Keratinocyte (primary cell): Measurements from ENCODE around the gene PDE10A. TPM values are rescaled to one million over a fixed set of nuclear protein-coding genes. Genes with fewer than 3 reads are reported as not detected.

Source experiments
- DNase-seq: peaks from one replicate; pipeline ENCODE4 v3.0.0-alpha.2; 2011; ENCODE audit warnings: low read depth, missing footprints, low spot score
- FAIRE-seq: peaks from 2 replicates; lab custom pipeline; 2011; peaks lifted over from hg19 to GRCh38; lab: Jason Lieb, UNC
- H2AFZ ChIP-seq: 2 replicates; pipeline ENCODE4 v1.6.0; 2012; ENCODE audit warnings: low read length, control low read depth, inconsistent platforms; ENCODE audit not compliant: control insufficient read depth
- H3K27ac ChIP-seq: 2 replicates; pipeline ENCODE4 v1.5.1; 2011; ENCODE audit warnings: low read length; ENCODE audit not compliant: control insufficient read depth, insufficient read depth
- H3K27me3 ChIP-seq: 3 replicates; pipeline ENCODE4 v1.6.0; 2011; ENCODE audit warnings: low read length; ENCODE audit not compliant: control insufficient read depth, insufficient read depth; ENCODE audit errors: extremely low read depth
- H3K36me3 ChIP-seq, 2 experiments: 2 replicates in 1 of 2; 3 replicates in 1 of 2; pipeline ENCODE4 v1.5.1; 2011; ENCODE audit warnings: low read length in 2 of 2, mild to moderate bottlenecking in 1 of 2; ENCODE audit not compliant: control insufficient read depth in 2 of 2, insufficient read depth in 2 of 2; ENCODE audit errors: extremely low read depth in 1 of 2
- H3K4me1 ChIP-seq: 3 replicates; pipeline ENCODE4 v1.5.1; 2011; ENCODE audit warnings: low read length; ENCODE audit not compliant: control insufficient read depth, insufficient read depth; ENCODE audit errors: extremely low read depth
- H3K4me2 ChIP-seq: 3 replicates; pipeline ENCODE4 v1.6.0; 2011; ENCODE audit warnings: low read depth, low read length; ENCODE audit not compliant: control insufficient read depth, insufficient read depth; ENCODE audit errors: extremely low read depth
- H3K4me3 ChIP-seq, 3 experiments: fragments of 200-600 bp in 1 of 3; sonication (generic) in 1 of 3; 2 replicates in 2 of 3; 3 replicates in 1 of 3; pipeline ENCODE4 v1.5.1; 2011 to 2016; ENCODE audit warnings: low read length in 3 of 3, mild to moderate bottlenecking in 3 of 3, control low read depth in 2 of 3, inconsistent platforms in 1 of 3, low read depth in 1 of 3, mixed read lengths in 1 of 3, mixed run types in 1 of 3, moderate library complexity in 1 of 3; ENCODE audit not compliant: control insufficient read depth in 2 of 3, insufficient read depth in 2 of 3; ENCODE audit errors: extremely low read depth in 1 of 3
- H3K79me2 ChIP-seq: 2 replicates; pipeline ENCODE4 v1.6.0; 2012; ENCODE audit warnings: low read length; ENCODE audit not compliant: control insufficient read depth, insufficient read depth
- H3K9ac ChIP-seq: 3 replicates; pipeline ENCODE4 v1.6.0; 2011; ENCODE audit warnings: low read length; ENCODE audit not compliant: control insufficient read depth, insufficient read depth; ENCODE audit errors: extremely low read depth
- H3K9me1 ChIP-seq: 3 replicates; pipeline ENCODE4 v1.6.0; 2011; ENCODE audit warnings: low read length; ENCODE audit not compliant: control insufficient read depth, insufficient read depth; ENCODE audit errors: extremely low read depth
- H3K9me3 ChIP-seq: 2 replicates; pipeline ENCODE4 v1.5.1; 2012; ENCODE audit warnings: low read depth, low read length; ENCODE audit not compliant: control insufficient read depth
- H4K20me1 ChIP-seq: 3 replicates; pipeline ENCODE4 v1.6.0; 2011; ENCODE audit warnings: low read length; ENCODE audit not compliant: control insufficient read depth, insufficient read depth; ENCODE audit errors: extremely low read depth
- EZH2 ChIP-seq: IDR thresholded peaks from one replicate; pipeline ENCODE4 v1.6.1; 2012; ENCODE audit warnings: inconsistent platforms, mild to moderate bottlenecking, low read length, moderate library complexity
- dilution Hi-C: fragments of 300-500 bp; cut with MboI; formaldehyde crosslinking; loops from one replicate; pipeline ENCODE4 v1.7.0; 2020; ENCODE audit warnings: low sequenced_read_pairs; ENCODE audit not compliant: extremely low pct_ligation_motif_present
- polyA plus RNA-seq, 5 experiments: library from polyadenylated mRNA; depleted of rRNA in 3 of 5; stranded (reverse) in 3 of 5; stranded (forward) in 1 of 5; unstranded in 1 of 5; fragments of >200 nt; gene quantifications; 1 replicate in 1 of 5; 2 replicates in 3 of 5; 3 replicates in 1 of 5; pipeline versions ENCODE4 v1.2.1 to v1.2.3, GENCODE V29; 2011 to 2012; ENCODE audit warnings: missing spikeins in 2 of 5, low read depth in 1 of 5, low replicate concordance in 1 of 5
- TF ChIP-seq, protein P1 (sequence below), 3 experiments: IDR thresholded peaks in 1 of 3; conservative IDR thresholded peaks in 1 of 3; optimal IDR thresholded peaks in 1 of 3; 2 replicates in 2 of 3; 3 replicates in 1 of 3; pipeline versions ENCODE3 to v1.5.1; 2011; ENCODE audit warnings: low read length in 3 of 3, mild to moderate bottlenecking in 3 of 3, moderate library complexity in 2 of 3, control low read depth in 1 of 3, inconsistent platforms in 1 of 3; ENCODE audit not compliant: insufficient read depth in 2 of 3; ENCODE audit errors: extremely low read depth in 1 of 3

Gene PDE10A
- polyA plus RNA-seq, 1 donor (not counting 4 experiments of a cell fraction or from before 2014, with no cell fraction given) = not detected

DNA sequence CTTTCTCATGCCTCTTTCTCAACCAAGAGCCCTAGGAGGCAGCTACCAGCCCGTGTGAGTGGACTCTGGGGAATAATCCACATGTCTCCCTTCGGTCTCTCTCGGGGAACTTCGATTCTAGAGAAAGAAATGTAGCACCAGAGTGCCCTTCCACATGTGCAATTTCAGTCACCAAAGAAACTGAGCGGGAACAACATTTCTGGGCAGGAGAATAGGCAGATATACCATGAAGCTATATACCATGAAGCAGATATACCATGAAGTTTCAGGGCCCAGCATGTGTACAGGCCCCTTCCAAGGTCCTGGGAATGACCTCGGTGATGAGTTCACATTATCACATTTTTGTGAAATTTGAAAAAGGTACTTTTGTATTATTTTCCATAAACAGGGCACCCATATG is 60.8 kb downstream of the PDE10A start:
- TF ChIP-seq, protein P1, sequence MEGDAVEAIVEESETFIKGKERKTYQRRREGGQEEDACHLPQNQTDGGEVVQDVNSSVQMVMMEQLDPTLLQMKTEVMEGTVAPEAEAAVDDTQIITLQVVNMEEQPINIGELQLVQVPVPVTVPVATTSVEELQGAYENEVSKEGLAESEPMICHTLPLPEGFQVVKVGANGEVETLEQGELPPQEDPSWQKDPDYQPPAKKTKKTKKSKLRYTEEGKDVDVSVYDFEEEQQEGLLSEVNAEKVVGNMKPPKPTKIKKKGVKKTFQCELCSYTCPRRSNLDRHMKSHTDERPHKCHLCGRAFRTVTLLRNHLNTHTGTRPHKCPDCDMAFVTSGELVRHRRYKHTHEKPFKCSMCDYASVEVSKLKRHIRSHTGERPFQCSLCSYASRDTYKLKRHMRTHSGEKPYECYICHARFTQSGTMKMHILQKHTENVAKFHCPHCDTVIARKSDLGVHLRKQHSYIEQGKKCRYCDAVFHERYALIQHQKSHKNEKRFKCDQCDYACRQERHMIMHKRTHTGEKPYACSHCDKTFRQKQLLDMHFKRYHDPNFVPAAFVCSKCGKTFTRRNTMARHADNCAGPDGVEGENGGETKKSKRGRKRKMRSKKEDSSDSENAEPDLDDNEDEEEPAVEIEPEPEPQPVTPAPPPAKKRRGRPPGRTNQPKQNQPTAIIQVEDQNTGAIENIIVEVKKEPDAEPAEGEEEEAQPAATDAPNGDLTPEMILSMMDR (optimal IDR thresholded peaks at IDR 0.05 in 1 of 3, IDR thresholded peaks at IDR 0.05 in 1 of 3, conservative IDR thresholded peaks at IDR 0.05 in 1 of 3; ENCODE audit: extremely low read depth in 1 of 3, insufficient read depth in 2 of 3, low read length in 3 of 3) = no peak
- TF ChIP-seq EZH2 = no peak
- no peaks in the 10 kb centered on the region for H3K79me2 ChIP-seq
- FAIRE-seq (no peak), DNase-seq (no peak)
- H3K4me2 ChIP-seq = no peak overlapping the region
- H3K4me3 ChIP-seq = no peak overlapping the region
- H3K9me3 ChIP-seq = no peaks in the 10 kb centered on the region
- H4K20me1 ChIP-seq = no peaks in the 10 kb centered on the region
- no peaks in the 10 kb centered on the region for H3K9me1 ChIP-seq
- no peaks in the 10 kb centered on the region for H3K27me3 ChIP-seq
- no peaks in the 10 kb centered on the region for H3K4me1 ChIP-seq
- no peak overlapping the region for H3K27ac ChIP-seq
- H3K36me3 ChIP-seq = no peaks in the 10 kb centered on the region
- no peak overlapping the region for H3K9ac ChIP-seq
- dilution Hi-C loops = no loop called here
- no peak overlapping the region for H2AFZ ChIP-seq

DNA sequence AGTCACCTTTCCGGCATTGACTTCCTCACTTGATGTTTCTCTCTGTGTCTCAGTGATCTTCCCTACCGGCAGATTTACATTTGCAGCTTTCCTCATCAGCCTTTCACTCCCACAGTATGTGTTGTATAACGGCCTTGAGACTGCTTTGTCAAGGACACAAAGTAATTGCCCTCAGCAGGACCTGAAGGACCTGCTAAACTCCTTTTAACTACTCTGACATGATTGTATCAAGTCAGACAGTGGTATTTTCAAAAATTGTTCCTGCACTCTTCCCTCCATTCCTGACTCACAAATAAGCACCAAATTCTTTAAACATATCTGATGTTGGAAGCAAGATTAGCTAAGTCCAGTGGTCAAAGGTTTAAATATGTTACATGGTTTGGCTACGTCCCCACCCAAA is 62.4 kb downstream of the PDE10A start:
- no peaks in the 10 kb centered on the region for H3K79me2 ChIP-seq
- H3K9ac ChIP-seq = no peak overlapping the region
- H3K9me1 ChIP-seq = no peaks in the 10 kb centered on the region
- FAIRE-seq (no peak), DNase-seq (no peak)
- H2AFZ ChIP-seq = no peak overlapping the region
- H3K36me3 ChIP-seq = no peaks in the 10 kb centered on the region
- dilution Hi-C loops = no loop called here
- H3K4me2 ChIP-seq = no peak overlapping the region
- no peaks in the 10 kb centered on the region for H4K20me1 ChIP-seq
- no peak overlapping the region for H3K4me3 ChIP-seq
- no peaks in the 10 kb centered on the region for H3K27me3 ChIP-seq
- no peak for TF ChIP-seq EZH2
- TF ChIP-seq, protein P1 (optimal IDR thresholded peaks at IDR 0.05 in 1 of 3, IDR thresholded peaks at IDR 0.05 in 1 of 3, conservative IDR thresholded peaks at IDR 0.05 in 1 of 3; ENCODE audit: extremely low read depth in 1 of 3, insufficient read depth in 2 of 3, low read length in 3 of 3) = no peak
- no peaks in the 10 kb centered on the region for H3K4me1 ChIP-seq
- no peaks in the 10 kb centered on the region for H3K9me3 ChIP-seq
- H3K27ac ChIP-seq = no peak overlapping the region
